Measurements from ENCODE around the gene SMIM34.
"Not testable (repeated sequence)": the region's sequence is repeated elsewhere in the genome, so short reads cannot be mapped to it uniquely, and the experiment has no call there.

Gene SMIM34, protein sequence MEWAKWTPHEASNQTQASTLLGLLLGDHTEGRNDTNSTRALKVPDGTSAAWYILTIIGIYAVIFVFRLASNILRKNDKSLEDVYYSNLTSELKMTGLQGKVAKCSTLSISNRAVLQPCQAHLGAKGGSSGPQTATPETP
- total RNA-seq, result 0 reads per million in 4 experiments

DNA sequence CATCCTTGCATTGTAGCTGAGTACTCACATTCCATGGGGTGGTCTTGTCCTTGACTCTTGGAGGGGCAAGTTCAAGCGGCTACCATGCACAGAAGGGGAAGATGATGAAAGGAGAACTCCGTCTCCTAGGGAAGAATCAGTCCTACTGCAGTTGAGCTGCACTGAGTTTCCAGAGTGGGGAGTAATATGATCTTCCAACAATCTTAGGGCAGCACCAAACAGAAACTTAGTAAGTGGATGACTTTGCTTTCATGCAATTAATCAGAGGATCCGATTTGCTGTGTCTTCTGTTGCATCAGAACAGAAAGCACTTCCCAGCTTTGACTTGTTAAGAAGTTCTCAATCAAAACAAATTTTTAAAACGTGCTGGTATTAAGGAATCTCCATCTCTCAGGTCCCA is at the start of gene SMIM34:
Gene SMIM34, minus strand, starts transcription at position 147 of the 400 bp plus-strand sequence. Its CDS starts 112 bp downstream, at position 35.
- not testable (repeated sequence) for DNase-seq

DNA sequence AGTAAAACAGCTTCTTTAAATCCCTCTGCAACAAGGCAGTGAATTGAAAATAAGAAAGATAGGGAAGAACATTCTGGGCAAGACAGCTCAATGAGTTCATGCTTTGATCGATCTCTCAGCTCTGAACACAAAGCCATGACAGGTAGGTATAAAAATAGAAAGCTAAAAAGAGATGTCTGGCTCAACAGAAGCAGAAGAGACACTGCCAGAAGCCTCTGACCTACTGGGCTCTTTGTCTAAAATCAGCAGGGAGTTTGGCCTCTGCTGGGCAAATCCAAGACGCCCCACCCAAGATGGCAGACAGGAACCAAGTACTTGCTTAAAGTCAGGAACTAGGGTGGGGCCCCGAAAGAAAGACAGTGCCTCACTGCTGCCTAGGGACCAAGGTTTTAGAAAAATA is 43.6 kb upstream of the SMIM34 start:
- not testable (repeated sequence) for DNase-seq

DNA sequence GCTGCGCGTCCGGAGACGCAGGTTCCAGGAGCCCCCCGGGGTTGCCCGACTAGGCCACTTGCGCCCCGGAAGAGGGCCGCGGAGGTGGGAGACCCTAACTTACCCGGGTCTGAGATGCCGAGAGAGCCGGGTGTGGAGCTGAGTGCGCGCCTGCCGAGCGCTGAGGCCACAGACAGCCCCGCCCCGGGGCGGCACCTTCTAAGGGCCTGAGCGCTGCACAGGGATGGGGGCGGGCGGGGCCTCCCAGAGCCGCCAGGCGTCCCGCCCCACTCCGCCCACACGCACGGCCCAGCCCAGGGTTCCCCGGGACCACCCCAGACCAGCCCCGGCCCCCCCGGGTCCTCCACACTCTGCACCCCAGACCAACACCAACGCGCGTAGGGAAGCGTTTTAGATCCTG is 35.7 kb upstream of the SMIM34 start:
- not testable (repeated sequence) for DNase-seq

DNA sequence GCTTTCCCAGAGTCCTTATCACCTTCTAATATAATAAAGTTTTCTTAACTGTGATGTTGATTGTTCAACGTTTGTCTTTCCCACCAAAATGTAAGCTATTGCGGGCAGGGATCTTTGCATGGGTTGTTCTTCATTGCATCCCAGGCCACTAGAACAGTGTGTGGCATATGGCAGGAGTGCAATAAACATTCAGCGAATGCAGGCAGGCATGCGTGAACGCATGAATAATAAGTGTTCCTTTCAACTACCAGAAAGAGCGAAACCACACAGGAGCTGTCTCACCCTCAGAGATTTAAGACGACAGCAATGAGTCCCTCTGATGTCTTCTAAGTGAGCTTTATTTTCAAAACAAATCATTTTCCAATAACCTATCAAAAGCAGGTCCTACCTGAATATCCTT is 34.5 kb upstream of the SMIM34 start:
- not testable (repeated sequence) for DNase-seq

DNA sequence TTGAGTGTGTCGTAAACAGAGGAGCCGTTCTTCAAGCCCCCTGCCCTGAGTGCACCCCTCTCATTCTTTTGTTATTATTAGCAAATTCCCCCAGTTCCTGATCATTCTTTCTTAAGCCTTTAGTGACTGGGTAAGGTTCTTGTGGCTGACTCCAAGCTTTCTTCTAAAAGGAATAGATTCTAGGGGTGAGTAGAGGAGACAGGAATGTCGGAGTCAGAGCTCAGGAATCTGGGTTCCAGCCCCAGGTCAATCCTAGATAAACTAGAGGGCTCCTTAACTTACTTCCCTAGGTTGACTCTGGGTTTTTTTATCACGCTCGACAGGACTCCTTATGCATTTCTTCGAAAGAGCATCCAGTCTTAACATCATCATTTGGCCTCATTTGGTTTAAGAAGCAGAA is 32.4 kb upstream of the SMIM34 start:
- not testable (repeated sequence) for DNase-seq

DNA sequence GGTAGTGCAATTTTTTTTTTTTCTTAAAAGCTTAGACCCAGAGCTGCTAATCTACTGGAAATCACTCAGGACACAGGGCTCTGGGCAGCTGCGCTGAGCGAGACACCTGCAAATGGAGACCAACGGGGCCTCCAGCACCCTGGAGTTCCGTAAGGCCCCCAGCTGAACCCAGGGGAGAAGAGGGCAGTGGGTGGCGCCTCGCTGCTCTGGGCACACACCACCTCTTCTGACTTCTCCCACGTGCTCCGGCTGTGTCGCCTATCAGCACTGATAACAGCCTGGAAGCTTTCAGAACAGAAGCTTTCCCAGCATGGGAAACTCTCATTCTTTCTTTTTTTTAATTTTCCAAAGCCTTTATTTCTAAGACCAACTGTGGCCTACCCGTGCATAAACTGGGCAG is 31.9 kb upstream of the SMIM34 start:
- DNase-seq, result not testable (repeated sequence)

DNA sequence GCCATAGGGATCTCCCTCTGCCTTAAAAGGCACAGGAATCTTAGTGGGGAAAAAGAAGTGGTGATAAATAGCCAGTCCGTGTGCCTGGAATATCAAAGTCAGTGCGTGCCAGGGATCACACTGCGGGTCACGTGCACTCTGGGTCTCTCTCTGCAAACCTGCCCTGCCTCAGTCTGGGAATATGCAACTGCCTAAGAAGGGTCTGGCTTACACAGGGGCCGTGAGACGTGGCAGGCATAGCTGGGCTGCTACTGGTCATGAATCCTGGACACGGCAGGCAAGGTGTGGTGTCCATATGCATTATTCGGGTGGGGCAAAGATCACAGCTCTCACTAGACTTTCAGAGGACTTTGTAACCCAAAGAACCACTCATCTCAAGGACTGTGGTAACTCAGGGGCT is 23.3 kb upstream of the SMIM34 start:
- not testable (repeated sequence) for DNase-seq

DNA sequence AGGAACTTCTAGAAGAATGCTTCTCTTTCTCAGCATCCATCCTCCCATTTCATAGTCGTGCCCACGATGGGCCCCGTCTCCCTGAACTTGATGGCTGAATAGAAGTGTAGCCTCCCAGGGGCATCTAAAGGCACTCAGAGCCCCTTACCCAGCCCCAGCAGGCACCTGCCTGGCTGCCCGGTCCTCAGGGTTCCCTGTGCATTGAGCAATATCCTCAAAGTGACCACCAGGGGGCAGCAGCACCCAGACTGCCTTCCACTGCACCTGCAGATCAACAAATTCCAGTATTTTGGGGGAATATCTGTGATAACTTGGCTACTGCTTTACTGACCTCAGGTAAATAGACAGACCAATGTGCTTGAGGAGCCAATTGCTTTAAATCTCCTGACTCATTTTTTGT is 19.7 kb upstream of the SMIM34 start:
- not testable (repeated sequence) for DNase-seq

DNA sequence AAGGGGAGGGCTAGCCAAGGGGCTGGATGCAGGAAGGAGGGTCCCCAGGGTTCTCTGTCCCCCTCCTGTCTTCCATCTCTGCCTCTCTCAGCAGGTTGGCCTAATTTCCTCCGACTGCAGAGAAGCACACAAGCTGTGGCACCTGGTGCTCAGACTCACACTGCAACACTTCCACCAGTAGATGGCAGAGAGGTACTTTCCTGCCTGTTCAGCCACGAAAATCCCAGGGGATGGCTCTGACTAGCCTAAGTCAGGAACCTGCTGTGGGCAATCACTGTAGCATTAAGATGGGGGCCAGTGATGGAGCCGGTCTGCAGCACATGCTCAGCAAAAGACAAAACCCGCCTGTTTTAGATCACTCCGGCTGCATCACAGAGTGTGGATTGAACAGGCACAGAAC is 6.0 kb upstream of the SMIM34 start:
- DNase-seq, result not testable (repeated sequence)

DNA sequence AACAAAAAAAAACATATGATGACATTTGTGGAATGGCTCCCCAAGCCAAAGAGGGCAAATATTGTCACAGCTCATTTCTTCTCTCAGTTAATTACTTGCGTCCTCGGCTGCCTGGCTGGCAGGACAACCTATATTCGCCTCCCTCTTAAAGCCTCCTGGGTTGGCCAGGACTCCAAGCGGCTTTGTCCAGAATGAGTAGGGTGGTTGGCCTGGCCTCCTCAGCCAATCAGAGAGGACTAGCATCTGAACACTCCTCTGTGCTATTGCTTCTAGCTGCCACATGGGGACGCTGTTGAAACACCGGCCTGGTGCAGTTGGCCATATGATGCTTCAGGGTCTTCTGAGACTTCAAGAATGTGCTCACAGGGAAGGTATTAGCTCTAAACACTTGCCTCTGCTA is 4.7 kb upstream of the SMIM34 start:
- not testable (repeated sequence) for DNase-seq

DNA sequence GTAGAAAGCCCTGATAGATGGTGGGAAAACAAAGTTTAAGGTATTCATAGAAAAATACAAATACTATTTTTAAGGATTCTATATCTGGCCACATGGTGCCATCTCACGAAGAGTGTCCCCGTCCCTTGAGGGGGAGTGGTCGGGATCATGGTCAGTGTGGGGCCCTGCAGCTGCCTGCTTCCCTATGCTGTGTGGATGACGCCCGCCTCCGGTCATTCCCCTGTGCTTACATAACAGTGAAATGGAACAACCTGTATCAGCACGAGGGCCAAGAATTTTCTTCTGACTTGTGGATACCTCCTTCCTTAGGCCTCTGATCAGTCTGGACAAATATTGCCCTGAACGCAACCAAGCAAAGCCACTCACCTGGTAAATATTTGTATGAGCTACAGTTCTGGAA is 3.6 kb upstream of the SMIM34 start:
- not testable (repeated sequence) for DNase-seq

DNA sequence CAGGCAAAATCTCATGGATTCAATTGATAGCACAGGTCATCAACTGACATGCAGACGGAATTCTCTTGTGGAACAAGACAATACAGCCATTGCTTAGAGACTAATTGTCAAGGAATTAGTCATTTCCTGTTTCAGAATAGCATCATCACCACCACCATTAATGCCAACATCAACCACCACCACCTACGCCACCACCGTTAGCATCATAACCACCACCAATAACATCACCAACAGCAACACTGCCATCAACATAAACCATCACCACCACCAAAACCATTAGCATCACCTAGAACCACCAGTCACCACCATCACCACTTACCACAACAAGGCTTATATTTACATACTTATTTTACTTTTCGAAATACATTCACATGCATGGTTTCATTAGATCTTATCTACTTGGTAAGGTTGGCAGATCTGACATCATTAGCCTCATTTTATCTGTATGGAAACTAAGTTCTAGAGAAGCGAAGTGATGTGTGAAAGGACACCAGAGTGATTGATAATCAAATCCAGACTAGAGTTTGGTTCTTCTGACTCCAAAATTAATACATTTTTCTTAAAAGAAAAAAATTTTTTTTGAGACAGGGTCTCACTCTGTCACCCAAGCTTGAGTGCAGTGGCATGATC is 6.2 kb downstream of the SMIM34 start:
- not testable (repeated sequence) for DNase-seq

DNA sequence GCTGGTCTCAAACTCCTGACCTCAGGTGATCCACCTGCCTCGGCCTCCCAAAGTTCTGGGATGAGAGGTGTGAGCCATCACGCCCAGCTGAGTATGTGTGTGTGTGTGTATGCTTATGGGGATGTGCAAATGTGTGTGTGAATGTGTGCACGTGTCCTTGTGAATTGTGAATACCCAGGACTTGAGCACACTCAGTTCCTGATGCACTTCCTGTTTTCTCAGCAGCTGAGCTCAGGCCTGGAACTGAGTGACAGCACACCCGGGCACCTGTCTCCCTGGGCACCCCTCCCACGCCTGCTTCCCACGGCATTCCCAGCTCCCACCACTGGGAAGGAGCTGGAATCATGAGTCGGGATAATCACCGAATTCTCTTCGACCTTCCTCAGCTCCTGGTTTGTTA is 16.5 kb downstream of the SMIM34 start:
- not testable (repeated sequence) for DNase-seq

DNA sequence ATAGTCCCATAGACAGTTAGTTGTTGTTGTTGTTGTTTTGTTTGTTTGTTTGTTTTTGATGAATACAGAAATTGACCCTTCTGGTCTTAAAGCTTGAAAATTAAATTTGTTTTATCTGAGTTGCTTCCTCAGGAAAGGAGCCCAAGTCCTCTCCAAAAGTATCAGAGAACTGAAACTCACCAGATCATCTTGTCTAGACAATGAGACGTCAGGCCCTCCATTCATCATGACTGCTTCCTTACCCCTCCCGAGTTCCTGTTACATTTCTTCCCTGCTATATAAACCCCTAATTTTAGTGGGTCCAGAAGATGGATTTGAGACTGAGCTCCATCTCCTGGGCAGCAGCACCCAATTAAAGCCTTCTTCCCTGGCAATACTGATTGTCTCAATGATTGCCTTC is 17.1 kb downstream of the SMIM34 start:
- not testable (repeated sequence) for DNase-seq

DNA sequence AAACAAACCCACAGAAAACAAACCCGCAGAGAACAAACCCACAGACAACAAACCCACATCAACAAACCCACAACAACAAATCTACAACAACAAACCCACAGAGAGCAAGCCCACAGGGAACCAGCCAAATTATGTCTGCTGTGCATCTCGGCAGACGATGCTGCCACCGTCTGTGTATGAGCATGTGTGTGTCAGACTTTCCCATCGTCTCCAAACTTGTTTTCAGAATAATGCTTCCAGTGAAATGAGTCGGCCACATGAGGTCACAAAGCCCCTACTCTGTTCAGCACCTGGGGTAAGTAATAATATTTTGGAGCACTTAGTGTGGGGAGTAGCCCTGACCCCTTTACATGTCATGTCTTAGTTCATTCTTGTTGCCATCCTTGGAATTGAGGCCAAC is 17.6 kb downstream of the SMIM34 start:
- DNase-seq, result not testable (repeated sequence)

DNA sequence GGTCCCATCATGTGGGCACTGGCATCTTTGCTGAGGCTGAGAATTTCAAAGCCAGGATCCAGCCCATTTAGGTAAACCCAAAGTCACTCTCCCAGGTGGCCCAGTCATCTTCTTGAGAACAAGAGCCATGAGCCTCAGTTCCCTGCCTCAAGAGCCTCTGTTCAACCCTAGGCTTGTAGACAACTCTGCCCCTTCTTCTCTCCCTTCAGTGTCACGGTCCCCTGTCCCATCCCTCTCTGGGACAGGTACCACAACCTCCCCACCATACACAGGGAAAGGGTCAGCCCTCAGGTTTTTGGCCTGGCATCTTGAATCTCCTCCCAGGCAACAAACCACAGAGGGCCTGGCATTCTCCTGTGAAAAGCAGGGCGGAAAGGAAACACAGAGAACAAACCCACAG is 18.1 kb downstream of the SMIM34 start:
- DNase-seq, result not testable (repeated sequence)

DNA sequence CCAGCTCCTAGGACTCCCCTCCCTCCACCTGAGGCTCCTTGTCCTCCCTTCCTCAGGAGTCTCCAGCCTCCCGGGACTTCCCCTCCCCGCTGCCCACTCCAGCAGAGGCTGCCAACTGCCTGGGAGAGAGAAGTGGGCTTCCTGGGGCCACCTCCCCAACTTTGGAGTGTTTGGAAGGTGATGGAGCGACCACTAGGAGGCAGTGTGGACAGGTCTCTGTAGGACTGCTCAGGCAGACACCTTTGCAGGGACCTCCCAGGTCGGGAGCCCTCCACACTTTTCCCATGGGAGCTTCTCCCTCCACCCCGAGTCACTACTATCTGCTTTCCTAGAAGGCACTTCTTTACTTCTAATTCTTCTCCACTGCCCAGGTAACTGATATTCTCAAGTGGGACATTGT is 19.0 kb downstream of the SMIM34 start:
- DNase-seq, result not testable (repeated sequence)

DNA sequence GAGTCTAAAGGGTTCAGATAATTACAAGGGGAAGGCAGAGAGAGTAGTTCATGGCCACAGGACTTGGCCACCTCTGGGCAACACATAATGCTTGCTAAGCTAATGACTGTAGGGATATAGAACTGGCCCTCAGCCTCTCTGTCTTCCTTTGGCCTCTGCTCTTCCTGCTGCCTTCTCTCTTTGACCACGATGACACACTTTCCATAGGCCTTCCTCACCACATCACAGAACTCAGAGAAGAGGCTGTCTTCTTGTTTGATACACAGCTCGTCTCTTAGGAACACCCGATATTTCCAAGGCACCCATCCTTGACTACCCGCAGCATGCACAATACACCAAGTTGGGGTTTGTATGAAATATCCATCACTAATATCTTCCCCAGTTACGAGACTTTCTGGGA is 23.2 kb downstream of the SMIM34 start:
- DNase-seq, result not testable (repeated sequence)

DNA sequence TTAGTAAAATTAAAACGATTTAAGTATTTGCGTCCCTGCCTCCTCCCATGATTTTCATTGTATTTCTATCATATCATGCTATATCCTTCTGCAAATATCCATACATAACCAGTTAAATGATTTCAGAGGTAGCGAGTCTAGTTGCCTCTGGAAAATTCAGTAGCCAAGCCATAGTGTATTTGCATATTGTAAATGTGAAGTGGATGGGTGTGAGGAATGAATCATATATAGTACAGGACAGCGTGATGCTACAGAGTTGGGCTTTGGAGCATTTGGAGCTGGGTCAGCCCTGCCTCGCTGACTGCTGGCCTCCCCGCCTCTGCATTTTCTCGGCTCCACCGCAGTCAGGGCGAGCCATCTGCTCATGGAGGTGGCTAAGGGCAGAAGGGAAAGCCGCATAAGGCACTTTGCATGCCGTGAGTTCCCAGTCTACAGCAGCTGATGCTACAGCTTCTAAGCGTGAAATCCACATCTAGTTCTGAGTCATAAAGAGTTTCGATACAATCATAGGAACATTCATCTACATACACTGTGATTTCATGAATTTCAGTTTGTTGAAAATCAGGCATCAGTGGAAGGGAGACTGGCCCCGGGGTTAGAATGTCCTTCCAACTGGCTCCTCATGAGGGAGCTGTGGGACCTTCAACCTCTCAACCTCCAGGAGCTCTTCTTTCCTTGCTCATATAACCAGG is 39.9 kb downstream of the SMIM34 start:
- DNase-seq, result not testable (repeated sequence)

DNA sequence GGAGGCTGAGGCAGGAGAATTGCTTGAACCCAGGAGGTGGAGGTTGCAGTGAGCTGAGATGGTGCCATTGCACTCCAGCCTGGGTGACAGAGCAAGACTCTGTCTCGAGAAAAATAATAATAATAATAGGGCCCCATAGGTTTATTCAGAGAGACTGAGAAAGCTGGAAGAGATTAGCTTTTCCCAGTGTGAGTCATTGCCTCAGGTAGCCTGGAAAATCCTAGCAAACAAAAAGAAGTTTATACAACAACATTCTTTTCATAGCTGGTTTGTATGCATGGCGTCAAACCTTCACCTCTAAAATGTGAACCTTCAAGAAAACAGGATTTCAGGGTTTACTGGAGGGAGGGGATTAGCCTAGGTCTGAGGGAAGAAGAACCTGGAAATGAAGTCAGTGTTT is 40.6 kb downstream of the SMIM34 start:
- not testable (repeated sequence) for DNase-seq

DNA sequence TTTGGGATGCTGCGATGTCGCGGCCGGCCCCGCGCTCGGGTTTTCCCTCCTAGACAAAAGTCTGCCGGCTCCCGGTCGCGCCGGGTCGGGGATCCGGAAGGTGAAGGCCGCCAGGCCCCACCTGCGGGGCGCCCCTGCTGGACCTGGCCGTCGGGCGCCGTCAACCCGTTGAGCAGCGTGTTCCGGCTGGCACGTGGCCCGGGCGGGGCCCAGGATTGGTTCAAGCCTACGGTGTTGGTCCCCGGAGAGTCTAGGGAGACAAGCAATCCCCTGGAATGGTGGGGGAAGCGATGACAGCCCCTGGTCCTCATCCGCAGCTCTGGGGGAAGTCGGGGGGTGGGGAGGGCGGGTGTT is 48.2 kb downstream of the SMIM34 start:
- DNase-seq, result not testable (repeated sequence)

DNA sequence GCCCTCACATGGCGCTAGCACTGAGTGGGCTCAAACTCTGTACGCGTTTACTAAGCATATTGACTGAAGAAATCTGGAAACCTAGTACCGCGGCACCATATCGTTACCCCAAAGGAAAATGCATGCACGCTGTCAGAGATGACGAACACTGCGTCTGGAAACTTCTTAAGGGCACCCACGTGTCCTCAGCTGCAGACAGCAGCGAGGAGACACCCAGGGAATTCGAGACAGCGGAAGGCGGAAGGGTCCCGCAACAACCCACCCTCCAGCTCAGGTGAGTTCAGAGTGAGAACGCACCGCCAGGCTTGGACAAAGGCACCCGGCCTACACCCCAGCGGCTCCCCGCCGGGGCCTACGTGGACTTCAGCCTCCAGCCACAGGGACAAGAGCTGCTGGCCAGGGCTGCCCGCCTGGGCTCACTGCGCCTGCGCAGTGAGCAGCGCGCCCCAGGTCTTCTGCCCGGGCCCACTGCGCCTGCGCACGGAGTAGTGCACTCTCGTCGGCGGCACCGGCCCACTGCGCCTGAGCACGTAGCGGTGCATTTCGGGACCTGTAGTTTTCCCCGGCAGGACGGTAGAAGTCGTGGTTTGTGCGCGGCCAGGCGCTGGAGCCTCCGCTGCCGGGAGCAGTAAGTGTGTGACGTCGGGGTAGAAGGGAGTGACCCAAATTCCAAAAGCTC is 48.7 kb downstream of the SMIM34 start, which contains the start of gene SMIM11:
Gene SMIM11, plus strand, starts transcription at position 568 of the 679 bp plus-strand sequence. CDS start 3,998 bp downstream, outside the sequence.
- not testable (repeated sequence) for DNase-seq

DNA sequence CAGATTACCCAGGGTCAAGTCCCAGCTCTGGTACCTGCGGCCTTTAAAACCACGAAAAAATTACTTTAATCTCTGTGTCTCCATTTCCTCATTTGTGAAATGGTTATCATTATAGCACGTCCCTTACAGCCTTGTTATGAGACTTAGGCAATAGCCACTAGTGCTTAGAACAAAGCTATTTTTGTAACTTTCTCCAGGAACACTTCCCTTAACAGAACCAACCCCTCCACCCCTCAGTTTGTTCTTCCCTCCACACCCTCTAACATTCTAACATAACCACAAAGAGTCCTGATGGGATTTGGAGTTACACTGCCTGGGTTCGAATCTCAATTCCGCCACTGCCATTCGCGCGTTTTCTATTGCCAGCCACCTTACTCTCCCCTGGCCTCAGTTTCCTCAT is 49.3 kb downstream of the SMIM34 start:
- not testable (repeated sequence) for DNase-seq
